Activated effector memory CD4-positive, alpha-beta T cell treated with Interleukin-2 at 50 U/mL for 16 hours (primary cell): ENCODE results near the gene BCL7B.

ENCODE experiments used
- DNase-seq: peaks from one replicate; pipeline ENCODE4 v3.0.0-alpha.2; 2020

BCL7B gene

GRCh38 chr7:73487486-73487885 lies 70.0 kb downstream of the BCL7B start:
- DNase-seq, result no peak
